HCT116 (cell line): Measurements from ENCODE around the gene EGFL8. TPM values are rescaled to one million over a fixed set of nuclear protein-coding genes. Genes with fewer than 3 reads are reported as not detected.

Experiments
- ATAC-seq: fragments of 200-7000 bp; cut with Tn5 transposase; 2 replicates; pipeline ENCODE4 v1.9.1; 2020; ENCODE audit warnings: mild to moderate bottlenecking, moderate library complexity
- BruUV-seq: library from RNA; stranded (reverse); fragments of 400-500 nt; replicated peaks from 2 replicates; lab custom pipeline; 2021; lab: Mats Ljungman, UMichigan
- CTCF ChIA-PET: fragments of 300-600 bp; sonication (Branson Sonifier 250); formaldehyde crosslinking; loops from one replicate; lab custom pipeline; 2021; ENCODE audit warnings: antibody characterized with exemption; lab: Charles Lee
- POLR2A ChIA-PET: fragments of 300-600, 350-600 bp; sonication (Branson Sonifier 250); formaldehyde crosslinking; loops from one replicate; lab custom pipeline; 2021; ENCODE audit warnings: antibody characterized with exemption; lab: Charles Lee
- RAD21 ChIA-PET, 2 experiments: fragments of 300-600 bp; sonication (Branson Sonifier 250); formaldehyde crosslinking; loops; one replicate each; lab custom pipeline; 2023; ENCODE audit warnings: low total read pairs in 2 of 2; ENCODE audit not compliant: uncharacterized antibody in 2 of 2, unreplicated experiment in 2 of 2, low non-redundant PET in 1 of 2; lab: Charles Lee
- DNase-seq: peaks from one replicate; pipeline ENCODE4 v3.0.0-alpha.2; 2010; ENCODE audit warnings: low read depth, low spot score
- H2AFZ ChIP-seq: fragments of 200-600 bp; shearing (Covaris generic), sonication (generic); 2 replicates; pipeline ENCODE4 v1.6.1; 2017; ENCODE audit warnings: low read depth, mixed run types, mixed read lengths, antibody characterized with exemption, low read length; ENCODE audit not compliant: poor library complexity, severe bottlenecking
- H3K27ac ChIP-seq: 2 replicates; pipeline ENCODE4 v1.5.1; 2012; ENCODE audit warnings: low read depth, low read length
- H3K27me3 ChIP-seq: fragments of 200-600 bp; sonication (generic); 2 replicates; pipeline ENCODE4 v1.6.1; 2016; ENCODE audit warnings: mixed run types, low read length, mixed read lengths; ENCODE audit not compliant: insufficient read depth
- H3K36me3 ChIP-seq, 2 experiments: fragments of 200-500 bp in 1 of 2; fragments of 200-600 bp in 1 of 2; sonication (Bioruptor generic) in 1 of 2; sonication (generic) in 1 of 2; 2 replicates each; pipeline versions ENCODE4 v1.5.1 to v1.6.1; 2014 to 2016; ENCODE audit warnings: low read length in 2 of 2, inconsistent platforms in 1 of 2, mixed read lengths in 1 of 2, mixed run types in 1 of 2; ENCODE audit not compliant: insufficient read depth in 2 of 2, control insufficient read depth in 1 of 2
- H3K4me1 ChIP-seq, 2 experiments: fragments of 200-600 bp in 1 of 2; sonication (generic) in 1 of 2; 2 replicates each; pipeline versions ENCODE4 v1.5.1 to v1.6.1; 2012 to 2017; ENCODE audit warnings: low read length in 2 of 2, inconsistent platforms in 1 of 2, mild to moderate bottlenecking in 1 of 2, mixed read lengths in 1 of 2, mixed run types in 1 of 2, moderate library complexity in 1 of 2; ENCODE audit not compliant: insufficient read depth in 2 of 2, control insufficient read depth in 1 of 2
- H3K4me2 ChIP-seq: fragments of 200-600 bp; sonication (generic); 2 replicates; pipeline ENCODE4 v1.6.1; 2017; ENCODE audit warnings: mixed run types, low read length, mixed read lengths
- H3K4me3 ChIP-seq, 2 experiments: fragments of 200-600 bp in 1 of 2; sonication (generic) in 1 of 2; replicated peaks in 1 of 2; 2 replicates each; pipeline ENCODE4 v1.5.1; 2011 to 2016; ENCODE audit warnings: low read length in 2 of 2, control low read depth in 1 of 2, low read depth in 1 of 2, mild to moderate bottlenecking in 1 of 2, mixed read lengths in 1 of 2, mixed run types in 1 of 2
- H3K79me2 ChIP-seq: fragments of 200-600 bp; sonication (generic); 2 replicates; pipeline ENCODE4 v1.6.1; 2017; ENCODE audit warnings: mild to moderate bottlenecking, mixed run types, low read length, moderate library complexity, mixed read lengths; ENCODE audit not compliant: insufficient read depth
- H3K9ac ChIP-seq: fragments of 200-600 bp; sonication (generic); 2 replicates; pipeline ENCODE4 v1.6.1; 2016; ENCODE audit warnings: low read length, mixed read lengths
- H3K9me2 ChIP-seq: fragments of 200-600 bp; sonication (generic), shearing (Covaris generic); 2 replicates; pipeline ENCODE4 v1.6.1; 2017; ENCODE audit warnings: mixed run types, mild to moderate bottlenecking, moderate library complexity; ENCODE audit not compliant: insufficient read depth
- H3K9me3 ChIP-seq, 2 experiments: fragments of 200-500 bp in 1 of 2; fragments of 200-600 bp in 1 of 2; sonication (Bioruptor generic) in 1 of 2; sonication (generic) in 1 of 2; 2 replicates each; pipeline ENCODE4 v1.6.1; 2014 to 2017; ENCODE audit warnings: low read length in 2 of 2, mixed read lengths in 2 of 2, inconsistent platforms in 1 of 2, low read depth in 1 of 2, mild to moderate bottlenecking in 1 of 2, mixed run types in 1 of 2, moderate library complexity in 1 of 2; ENCODE audit not compliant: control insufficient read depth in 1 of 2, insufficient read depth in 1 of 2
- H4K20me1 ChIP-seq: fragments of 200-600 bp; sonication (generic), shearing (Covaris generic); 2 replicates; pipeline ENCODE4 v1.6.1; 2017; ENCODE audit warnings: mixed run types, mild to moderate bottlenecking, moderate library complexity; ENCODE audit not compliant: insufficient read depth
- ATF3 ChIP-seq: IDR thresholded peaks from 2 replicates; pipeline ENCODE4 v1.6.1; 2012
- CBX3 ChIP-seq: IDR thresholded peaks from 2 replicates; pipeline ENCODE4 v1.6.1; 2012; ENCODE audit warnings: low read depth
- CEBPB ChIP-seq: IDR thresholded peaks from 2 replicates; pipeline ENCODE4 v1.6.1; 2012; ENCODE audit warnings: low read depth
- EGR1 ChIP-seq: IDR thresholded peaks from 2 replicates; pipeline ENCODE4 v1.6.1; 2012; ENCODE audit warnings: low read depth
- ELF1 ChIP-seq: IDR thresholded peaks from 2 replicates; pipeline ENCODE4 v1.6.1; 2012; ENCODE audit warnings: low read depth, borderline replicate concordance
- EZH2 ChIP-seq: fragments of 200-600 bp; sonication (generic); IDR thresholded peaks from 2 replicates; pipeline ENCODE4 v1.6.1; 2017; ENCODE audit warnings: antibody characterized with exemption, mixed run types
- EZH2phosphoT487 ChIP-seq: fragments of 200-600 bp; IDR thresholded peaks from 2 replicates; pipeline ENCODE4 v1.6.1; 2018; ENCODE audit warnings: antibody characterized with exemption, borderline replicate concordance
- FOSL1 ChIP-seq: IDR thresholded peaks from 2 replicates; pipeline ENCODE4 v1.6.1; 2012; ENCODE audit warnings: low read depth
- RAD21 ChIP-seq: IDR thresholded peaks from 2 replicates; pipeline ENCODE4 v1.6.1; 2012; ENCODE audit warnings: low read depth, mild to moderate bottlenecking
- SIN3A ChIP-seq: IDR thresholded peaks from 2 replicates; pipeline ENCODE4 v1.6.1; 2012; ENCODE audit warnings: low read depth
- SRF ChIP-seq: IDR thresholded peaks from 2 replicates; pipeline ENCODE4 v1.6.1; 2012; ENCODE audit warnings: low read depth
- ZFX ChIP-seq: fragments of 450-650 bp; IDR thresholded peaks from 2 replicates; pipeline ENCODE4 v1.6.1; 2017
- intact Hi-C: fragments of 100-400 bp; cut with micrococcal nuclease; formaldehyde crosslinking; loops from 2 replicates; pipeline ENCODE4 v1.10.0; 2022
- total RNA-seq: library from RNA; stranded (reverse); gene quantifications from one replicate; pipeline ENCODE4 v1.2.1, GENCODE V29; 2021; ENCODE audit not compliant: unreplicated experiment
- TF ChIP-seq, protein P1 (sequence below): IDR thresholded peaks from 2 replicates; pipeline ENCODE4 v1.6.1; 2011; ENCODE audit warnings: mild to moderate bottlenecking, low read length, moderate library complexity; ENCODE audit not compliant: insufficient replicate concordance; ENCODE audit errors: extremely low read depth
- TF ChIP-seq, protein P2 (sequence below), 3 experiments: fragments of 200-600 bp in 1 of 3; sonication (generic) in 1 of 3; IDR thresholded peaks in 2 of 3; conservative IDR thresholded peaks in 1 of 3; 2 replicates each; pipeline ENCODE4 v1.5.1; 2012 to 2017; ENCODE audit warnings: low read depth in 2 of 3, low read length in 2 of 3, antibody characterized with exemption in 1 of 3, borderline replicate concordance in 1 of 3, control low read depth in 1 of 3, mild to moderate bottlenecking in 1 of 3, mixed read lengths in 1 of 3, mixed run types in 1 of 3, moderate library complexity in 1 of 3; ENCODE audit not compliant: insufficient read depth in 1 of 3

Gene EGFL8
- total RNA-seq, 1 experiment from 2014 or later = 29.0 TPM

GRCh38 chr6:32204268-32204715, 39.9 kb downstream of the EGFL8 start:
- no peak overlapping the region for H3K4me3 ChIP-seq
- no peaks in the 10 kb centered on the region for H4K20me1 ChIP-seq
- TF ChIP-seq SRF (no peak), SIN3A (no peak)
- TF ChIP-seq, all 23 proteins: peak for 0
- Histone ChIP-seq H3K9me2 (no peaks in the 10 kb centered on the region), H3K4me1 (no peaks in the 10 kb centered on the region), H3K27ac (no peak overlapping the region), H3K36me3 (no peaks in the 10 kb centered on the region), H3K9me3 (no peaks in the 10 kb centered on the region), H3K27me3 (0 out of 2 replicates have a peak, but pooled peaks cover 3% of the 10 kb centered on the region), H2AFZ (no peak overlapping the region), H3K9ac (no peak overlapping the region), H3K4me2 (no peak overlapping the region), H3K79me2 (no peaks in the 10 kb centered on the region)
- ATAC-seq = no peak
- BruUV-seq = no TSS peak
- no peak for DNase-seq
- POLR2A ChIA-PET = interaction anchor here (0.8 kb wide), 1 partner anchor 9 kb away, joined by 4 read pairs; no protein-coding TSS in a partner anchor
- intact Hi-C loops = no loop called here
- CTCF ChIA-PET = no interaction called here
- RAD21 ChIA-PET = no interaction called here

GRCh38 chr6:32208996-32209395, 44.6 kb downstream of the EGFL8 start:
- intact Hi-C loops = no loop called here
- Histone ChIP-seq H3K9me3 (no peaks in the 10 kb centered on the region), H4K20me1 (no peaks in the 10 kb centered on the region), H3K9me2 (no peaks in the 10 kb centered on the region), H3K9ac (no peak overlapping the region), H3K27ac (no peak overlapping the region), H3K36me3 (no peaks in the 10 kb centered on the region), H2AFZ (no peak overlapping the region), H3K79me2 (no peaks in the 10 kb centered on the region), H3K27me3 (no peaks in the 10 kb centered on the region), H3K4me1 (no peaks in the 10 kb centered on the region), H3K4me3 (no peak overlapping the region), H3K4me2 (no peak overlapping the region)
- ATAC-seq = no peak
- ChIA-PET CTCF (no interaction called here), RAD21 (no interaction called here), POLR2A (no interaction called here)
- no peak for DNase-seq
- BruUV-seq = no TSS peak
- TF ChIP-seq ATF3 = no peak
- no peak for TF ChIP-seq RAD21
- TF ChIP-seq, protein P1, sequence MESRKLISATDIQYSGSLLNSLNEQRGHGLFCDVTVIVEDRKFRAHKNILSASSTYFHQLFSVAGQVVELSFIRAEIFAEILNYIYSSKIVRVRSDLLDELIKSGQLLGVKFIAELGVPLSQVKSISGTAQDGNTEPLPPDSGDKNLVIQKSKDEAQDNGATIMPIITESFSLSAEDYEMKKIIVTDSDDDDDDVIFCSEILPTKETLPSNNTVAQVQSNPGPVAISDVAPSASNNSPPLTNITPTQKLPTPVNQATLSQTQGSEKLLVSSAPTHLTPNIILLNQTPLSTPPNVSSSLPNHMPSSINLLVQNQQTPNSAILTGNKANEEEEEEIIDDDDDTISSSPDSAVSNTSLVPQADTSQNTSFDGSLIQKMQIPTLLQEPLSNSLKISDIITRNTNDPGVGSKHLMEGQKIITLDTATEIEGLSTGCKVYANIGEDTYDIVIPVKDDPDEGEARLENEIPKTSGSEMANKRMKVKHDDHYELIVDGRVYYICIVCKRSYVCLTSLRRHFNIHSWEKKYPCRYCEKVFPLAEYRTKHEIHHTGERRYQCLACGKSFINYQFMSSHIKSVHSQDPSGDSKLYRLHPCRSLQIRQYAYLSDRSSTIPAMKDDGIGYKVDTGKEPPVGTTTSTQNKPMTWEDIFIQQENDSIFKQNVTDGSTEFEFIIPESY = no peak
- TF ChIP-seq SRF = no peak
- TF ChIP-seq EZH2 = no peak
- no peak for TF ChIP-seq CBX3
- TF ChIP-seq ELF1 = no peak
- TF ChIP-seq CEBPB = no peak
- TF ChIP-seq, protein P2, sequence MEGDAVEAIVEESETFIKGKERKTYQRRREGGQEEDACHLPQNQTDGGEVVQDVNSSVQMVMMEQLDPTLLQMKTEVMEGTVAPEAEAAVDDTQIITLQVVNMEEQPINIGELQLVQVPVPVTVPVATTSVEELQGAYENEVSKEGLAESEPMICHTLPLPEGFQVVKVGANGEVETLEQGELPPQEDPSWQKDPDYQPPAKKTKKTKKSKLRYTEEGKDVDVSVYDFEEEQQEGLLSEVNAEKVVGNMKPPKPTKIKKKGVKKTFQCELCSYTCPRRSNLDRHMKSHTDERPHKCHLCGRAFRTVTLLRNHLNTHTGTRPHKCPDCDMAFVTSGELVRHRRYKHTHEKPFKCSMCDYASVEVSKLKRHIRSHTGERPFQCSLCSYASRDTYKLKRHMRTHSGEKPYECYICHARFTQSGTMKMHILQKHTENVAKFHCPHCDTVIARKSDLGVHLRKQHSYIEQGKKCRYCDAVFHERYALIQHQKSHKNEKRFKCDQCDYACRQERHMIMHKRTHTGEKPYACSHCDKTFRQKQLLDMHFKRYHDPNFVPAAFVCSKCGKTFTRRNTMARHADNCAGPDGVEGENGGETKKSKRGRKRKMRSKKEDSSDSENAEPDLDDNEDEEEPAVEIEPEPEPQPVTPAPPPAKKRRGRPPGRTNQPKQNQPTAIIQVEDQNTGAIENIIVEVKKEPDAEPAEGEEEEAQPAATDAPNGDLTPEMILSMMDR (IDR thresholded peaks at IDR 0.05 in 2 of 3, conservative IDR thresholded peaks at IDR 0.05 in 1 of 3; ENCODE audit: borderline replicate concordance in 1 of 3, insufficient read depth in 1 of 3, low read depth in 2 of 3, low read length in 2 of 3) = no peak
- TF ChIP-seq EGR1 = no peak
- no peak for TF ChIP-seq FOSL1
- no peak for TF ChIP-seq ZFX
- no peak for TF ChIP-seq EZH2phosphoT487
